Measurements from ENCODE around the gene SDK1.

SDK1 gene

DNA sequence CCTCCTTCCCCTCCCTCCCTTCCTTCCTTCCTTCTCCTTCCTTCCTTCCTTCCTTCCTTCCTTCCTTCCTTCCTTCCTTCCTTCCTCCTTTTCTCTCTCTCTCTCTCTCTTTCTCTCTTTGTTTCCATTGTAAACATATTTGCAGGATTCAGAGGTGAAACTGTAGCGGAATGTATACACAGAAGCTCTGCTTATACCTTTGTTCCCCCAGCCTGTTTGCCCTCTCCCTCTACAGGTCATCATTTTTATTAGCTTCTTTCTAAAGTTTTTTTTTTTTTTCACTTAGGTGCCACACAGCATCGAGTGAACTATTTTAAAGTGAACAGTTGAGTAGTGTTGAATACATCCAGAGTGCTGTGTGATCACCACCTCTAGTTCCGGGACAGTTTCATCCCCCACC, 20.7 kb downstream of the SDK1 start:
- Histone ChIP-seq H3K9me3 (ENCODE audit: control insufficient read depth, insufficient read depth, low read depth, low read length) (no peaks in the 10 kb centered on the region), H3K4me1 (ENCODE audit: control insufficient read depth, insufficient read depth, low read length) (no peaks in the 10 kb centered on the region), H3K4me3 (ENCODE audit: low read depth, low read length) (no peak overlapping the region), H3K36me3 (ENCODE audit: control insufficient read depth in 2 of 2, insufficient read depth in 1 of 2, low read length in 2 of 2) (no peaks in the 10 kb centered on the region), H3K27ac (ENCODE audit: extremely low read depth, low read depth, low read length) (no peak overlapping the region)
- TF ChIP-seq REPIN1 (tag by site-specific recombination; IDR thresholded peaks at IDR 0.05; ENCODE audit: low read depth) (no peak), ZNF2 (tag by site-specific recombination; IDR thresholded peaks at IDR 0.05) (no peak), KLF7 (tag by site-specific recombination; IDR thresholded peaks at IDR 0.05; ENCODE audit: borderline replicate concordance) (no peak), ZNF629 (tag by site-specific recombination; IDR thresholded peaks at IDR 0.05) (no peak), GLI2 (tag by site-specific recombination; IDR thresholded peaks at IDR 0.05; ENCODE audit: borderline replicate concordance, low read depth) (no peak), ZNF692 (tag by site-specific recombination; IDR thresholded peaks at IDR 0.05) (no peak), PRDM1 (tag by site-specific recombination; IDR thresholded peaks at IDR 0.05) (no peak), HOXC10 (CRISPR knock-in tag; IDR thresholded peaks at IDR 0.05) (no peak)
- TF ChIP-seq, protein P1, sequence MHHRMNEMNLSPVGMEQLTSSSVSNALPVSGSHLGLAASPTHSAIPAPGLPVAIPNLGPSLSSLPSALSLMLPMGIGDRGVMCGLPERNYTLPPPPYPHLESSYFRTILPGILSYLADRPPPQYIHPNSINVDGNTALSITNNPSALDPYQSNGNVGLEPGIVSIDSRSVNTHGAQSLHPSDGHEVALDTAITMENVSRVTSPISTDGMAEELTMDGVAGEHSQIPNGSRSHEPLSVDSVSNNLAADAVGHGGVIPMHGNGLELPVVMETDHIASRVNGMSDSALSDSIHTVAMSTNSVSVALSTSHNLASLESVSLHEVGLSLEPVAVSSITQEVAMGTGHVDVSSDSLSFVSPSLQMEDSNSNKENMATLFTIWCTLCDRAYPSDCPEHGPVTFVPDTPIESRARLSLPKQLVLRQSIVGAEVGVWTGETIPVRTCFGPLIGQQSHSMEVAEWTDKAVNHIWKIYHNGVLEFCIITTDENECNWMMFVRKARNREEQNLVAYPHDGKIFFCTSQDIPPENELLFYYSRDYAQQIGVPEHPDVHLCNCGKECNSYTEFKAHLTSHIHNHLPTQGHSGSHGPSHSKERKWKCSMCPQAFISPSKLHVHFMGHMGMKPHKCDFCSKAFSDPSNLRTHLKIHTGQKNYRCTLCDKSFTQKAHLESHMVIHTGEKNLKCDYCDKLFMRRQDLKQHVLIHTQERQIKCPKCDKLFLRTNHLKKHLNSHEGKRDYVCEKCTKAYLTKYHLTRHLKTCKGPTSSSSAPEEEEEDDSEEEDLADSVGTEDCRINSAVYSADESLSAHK (tag by site-specific recombination; IDR thresholded peaks at IDR 0.05) = no peak
- POLR2A ChIA-PET = interaction anchor here (0.7 kb wide), 1 partner anchor 16 kb away, joined by 4 read pairs; no protein-coding TSS in a partner anchor
- CTCF ChIA-PET = interaction anchor here (0.7 kb wide), 1 partner anchor 41 kb away, joined by 3 read pairs; no protein-coding TSS in a partner anchor

- CTCF ChIA-PET = interaction anchor here (0.6 kb wide), 1 partner anchor 17 kb away, joined by 4 read pairs; no protein-coding TSS in a partner anchor
- Histone ChIP-seq H3K36me3 (ENCODE audit: control insufficient read depth in 2 of 2, insufficient read depth in 1 of 2, low read length in 2 of 2) (no peaks in the 10 kb centered on the region), H3K9me3 (ENCODE audit: control insufficient read depth, insufficient read depth, low read depth, low read length) (no peaks in the 10 kb centered on the region), H3K4me1 (ENCODE audit: control insufficient read depth, insufficient read depth, low read length) (peaks cover 6% of the 10 kb centered on the region), H3K27ac (ENCODE audit: extremely low read depth, low read depth, low read length) (no peak overlapping the region), H3K4me3 (ENCODE audit: low read depth, low read length) (no peak overlapping the region)
- TF ChIP-seq HIC1 (tag by site-specific recombination; IDR thresholded peaks at IDR 0.05) (no peak), RBAK (tag by site-specific recombination; IDR thresholded peaks at IDR 0.05) (no peak), ZSCAN23 (tag by site-specific recombination; IDR thresholded peaks at IDR 0.05) (no peak), ZNF426 (tag by site-specific recombination; IDR thresholded peaks at IDR 0.05) (no peak), ZBTB21 (tag by site-specific recombination; IDR thresholded peaks at IDR 0.05) (no peak), ZNF549 (tag by site-specific recombination; IDR thresholded peaks at IDR 0.05) (no peak), ZNF707 (tag by site-specific recombination; IDR thresholded peaks at IDR 0.05) (no peak), ZNF133 (tag by site-specific recombination; IDR thresholded peaks at IDR 0.05) (no peak), ZNF677 (tag by site-specific recombination; IDR thresholded peaks at IDR 0.05) (no peak), FEZF1 (tag by site-specific recombination; IDR thresholded peaks at IDR 0.05) (no peak), ZNF48 (tag by site-specific recombination; IDR thresholded peaks at IDR 0.05) (no peak), SETDB1 (IDR thresholded peaks at IDR 0.05; ENCODE audit: insufficient read length, low read length) (no peak)
- TF ChIP-seq, protein P2, sequence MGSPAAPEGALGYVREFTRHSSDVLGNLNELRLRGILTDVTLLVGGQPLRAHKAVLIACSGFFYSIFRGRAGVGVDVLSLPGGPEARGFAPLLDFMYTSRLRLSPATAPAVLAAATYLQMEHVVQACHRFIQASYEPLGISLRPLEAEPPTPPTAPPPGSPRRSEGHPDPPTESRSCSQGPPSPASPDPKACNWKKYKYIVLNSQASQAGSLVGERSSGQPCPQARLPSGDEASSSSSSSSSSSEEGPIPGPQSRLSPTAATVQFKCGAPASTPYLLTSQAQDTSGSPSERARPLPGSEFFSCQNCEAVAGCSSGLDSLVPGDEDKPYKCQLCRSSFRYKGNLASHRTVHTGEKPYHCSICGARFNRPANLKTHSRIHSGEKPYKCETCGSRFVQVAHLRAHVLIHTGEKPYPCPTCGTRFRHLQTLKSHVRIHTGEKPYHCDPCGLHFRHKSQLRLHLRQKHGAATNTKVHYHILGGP (tag by site-specific recombination; IDR thresholded peaks at IDR 0.05) = no peak
- POLR2A ChIA-PET = no interaction called here
Observed at GRCh38 chr7:3326246-3326645, 25.2 kb downstream of the SDK1 start.

All from HEK293 (cell line).